ENCODE results near the gene RFNG.

RFNG gene

DNA sequence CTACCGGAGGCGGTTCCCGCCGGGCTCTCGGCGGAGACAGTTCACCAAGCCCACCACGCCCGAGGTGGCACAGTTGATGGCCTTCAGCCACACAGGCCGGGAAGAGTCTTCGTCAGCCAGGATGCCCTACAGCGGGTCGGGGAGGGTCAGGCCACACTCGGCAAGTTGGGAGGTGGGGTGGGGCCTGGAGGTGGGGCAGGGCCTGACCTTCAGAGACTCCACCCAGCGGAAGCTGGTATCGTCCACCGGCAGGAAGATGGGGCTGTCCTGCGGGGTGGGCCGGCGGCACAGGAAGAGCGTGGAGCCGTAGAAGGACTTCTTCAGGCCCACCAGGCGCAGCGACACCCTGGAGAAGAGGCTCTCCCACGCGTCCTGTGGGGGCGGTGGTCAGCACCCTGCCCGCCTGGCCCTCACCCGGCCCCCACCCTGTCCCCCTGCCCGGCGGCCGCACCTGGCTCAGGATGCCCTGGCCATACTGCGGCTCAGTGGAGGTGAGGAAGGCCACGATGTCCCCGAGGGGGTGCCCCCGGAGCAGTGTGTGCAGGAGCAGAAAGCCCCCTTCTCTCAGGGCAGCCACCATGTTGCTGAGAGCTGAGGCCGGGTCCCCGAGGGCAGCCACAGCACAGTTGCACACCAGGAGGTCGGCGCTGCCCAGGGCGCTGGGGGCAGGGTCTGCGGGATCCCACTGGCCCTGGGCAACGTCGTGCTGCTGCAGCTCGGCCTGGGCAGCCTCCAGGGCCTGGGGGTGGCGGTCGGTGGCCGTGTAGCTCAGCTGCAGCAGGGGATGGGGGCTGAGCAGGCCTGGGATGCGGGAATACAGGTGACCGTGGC, 33.6 kb upstream of the RFNG start:
- H3K27ac ChIP-seq: no peak overlapping the region
- DNase-seq (ENCODE audit: low read depth, low spot score): no peak
- H3K9ac ChIP-seq (ENCODE audit: insufficient read length): no peak overlapping the region
- no peak for TF ChIP-seq EZH2 (IDR thresholded peaks at IDR 0.05)
- TF ChIP-seq FOXP2 (optimal IDR thresholded peaks at IDR 0.05; ENCODE audit: control extremely low read depth, extremely low read length, insufficient read depth): no peak
- TF ChIP-seq POLR2AphosphoS5 (IDR thresholded peaks at IDR 0.05; ENCODE audit: borderline replicate concordance, low read depth, low read length): peak; percentile 24; the same call in 1 of the 2 replicates
- H3K9me3 ChIP-seq (ENCODE audit: low read depth, low read length): no peaks in the 10 kb centered on the region
- H3K36me3 ChIP-seq (ENCODE audit: insufficient read depth, low read length): peaks cover 98% of the 10 kb centered on the region
- no peak overlapping the region for H3K4me3 ChIP-seq

DNA sequence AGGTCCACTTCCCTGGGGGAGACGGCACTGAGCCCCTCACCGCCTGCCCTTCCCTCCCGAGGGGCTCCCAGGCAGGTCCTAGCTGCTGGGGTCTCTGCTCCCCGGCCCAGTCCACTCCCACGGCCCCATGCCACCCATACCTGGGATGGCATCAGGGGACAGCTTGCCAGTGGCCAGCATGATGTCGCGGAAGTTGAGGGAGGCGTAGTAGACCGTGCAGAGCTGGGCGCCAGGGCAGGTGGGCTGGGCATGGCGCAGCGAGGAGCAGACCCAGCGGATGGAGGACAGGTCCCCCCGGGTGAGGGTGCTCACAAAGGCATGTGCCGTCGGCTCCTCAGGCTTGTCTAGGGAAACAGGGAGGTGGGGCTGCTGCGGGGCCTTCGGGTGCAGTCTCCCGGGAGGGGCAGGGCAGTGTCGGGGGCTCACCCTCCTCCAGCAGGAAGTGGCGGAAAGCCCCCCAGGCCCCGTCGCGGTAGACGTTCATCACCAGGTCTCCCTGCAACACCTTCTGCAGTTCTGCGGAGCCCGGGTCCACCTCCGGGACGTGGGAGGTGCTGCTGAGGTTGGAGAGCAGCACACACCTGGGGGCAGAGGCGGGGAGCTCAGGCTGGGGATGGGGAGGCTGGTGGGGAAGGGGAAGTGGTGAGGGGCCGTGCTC, 32.9 kb upstream of the RFNG start:
- DNase-seq (ENCODE audit: low read depth, low spot score): no peak
- Histone ChIP-seq H3K9me3 (ENCODE audit: low read depth, low read length) (no peaks in the 10 kb centered on the region), H3K4me3 (no peak overlapping the region), H3K27ac (no peak overlapping the region), H3K36me3 (ENCODE audit: insufficient read depth, low read length) (peaks cover 97% of the 10 kb centered on the region), H3K9ac (ENCODE audit: insufficient read length) (no peak overlapping the region)
- TF ChIP-seq FOXP2 (optimal IDR thresholded peaks at IDR 0.05; ENCODE audit: control extremely low read depth, extremely low read length, insufficient read depth) (no peak), EZH2 (IDR thresholded peaks at IDR 0.05) (no peak), POLR2AphosphoS5 (IDR thresholded peaks at IDR 0.05; ENCODE audit: borderline replicate concordance, low read depth, low read length) (no peak)

DNA sequence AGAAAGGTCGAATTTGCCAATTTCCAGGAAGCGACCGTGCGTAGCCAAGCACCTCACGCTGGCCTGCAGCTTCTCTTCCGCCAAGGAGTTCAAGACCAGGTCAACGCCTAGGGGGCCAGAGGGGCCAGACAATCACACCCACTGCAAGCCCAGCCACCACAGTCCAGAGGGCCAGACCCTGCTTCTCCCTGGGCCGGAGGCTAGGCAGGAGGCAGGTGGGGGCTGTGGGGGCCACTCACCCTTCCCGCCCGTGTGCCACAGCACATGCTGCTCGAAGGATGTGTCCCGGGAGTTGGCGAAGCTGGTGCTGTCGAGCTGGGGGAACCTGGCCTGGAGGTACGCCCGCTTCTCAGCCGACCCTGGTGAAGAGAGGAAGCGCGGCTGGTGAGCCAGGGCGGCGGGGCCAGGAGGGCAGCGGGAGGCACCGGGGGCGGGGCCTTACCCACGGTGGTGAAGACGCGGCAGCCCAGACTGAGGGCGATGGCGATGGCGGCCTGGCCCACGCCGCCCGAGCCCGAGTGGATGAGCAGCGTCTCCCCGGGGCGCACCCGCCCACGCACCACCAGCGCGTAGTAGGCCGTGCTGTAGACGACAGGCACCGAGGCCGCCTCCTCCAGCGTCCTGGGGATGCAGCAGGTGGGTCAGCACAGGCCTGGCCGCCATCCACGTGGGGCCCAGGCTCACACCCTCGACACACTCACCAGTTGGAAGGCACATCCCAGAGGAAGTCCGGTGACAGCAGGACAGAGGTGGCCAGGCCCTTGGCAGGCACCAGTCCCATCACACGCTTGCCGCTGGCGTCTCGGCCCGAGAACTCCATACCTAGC, 32.1 kb upstream of the RFNG start:
- peaks cover 95% of the 10 kb centered on the region for H3K36me3 ChIP-seq (ENCODE audit: insufficient read depth, low read length)
- no peak overlapping the region for H3K4me3 ChIP-seq
- DNase-seq (ENCODE audit: low read depth, low spot score): no peak
- H3K27ac ChIP-seq: no peak overlapping the region
- no peak for TF ChIP-seq EZH2 (IDR thresholded peaks at IDR 0.05)
- H3K9ac ChIP-seq (ENCODE audit: insufficient read length): no peak overlapping the region
- H3K9me3 ChIP-seq (ENCODE audit: low read depth, low read length): no peaks in the 10 kb centered on the region

DNA sequence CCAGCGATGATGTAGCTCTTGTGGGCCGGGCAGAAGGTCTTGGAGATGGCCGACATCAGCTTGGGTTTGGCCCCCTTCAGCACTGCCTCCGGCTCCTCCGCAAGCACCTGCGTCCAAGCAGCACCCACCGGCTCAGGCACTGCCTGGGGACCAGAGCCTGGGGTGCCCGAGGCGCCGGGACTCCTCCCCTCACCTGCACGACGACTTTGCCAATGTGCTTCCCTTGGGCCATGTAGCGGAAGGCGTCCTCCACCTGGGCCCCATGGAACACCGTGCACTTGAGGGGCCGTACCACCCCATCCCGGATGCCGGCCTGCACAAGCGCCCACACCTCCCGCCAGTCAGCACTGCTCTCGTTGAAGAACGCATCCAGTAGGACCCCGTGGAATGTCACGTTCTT, 31.4 kb upstream of the RFNG start:
- TF ChIP-seq EZH2 (IDR thresholded peaks at IDR 0.05) (no peak), POLR2AphosphoS5 (IDR thresholded peaks at IDR 0.05; ENCODE audit: borderline replicate concordance, low read depth, low read length) (no peak; the same call in 1 of the 2 replicates), FOXP2 (optimal IDR thresholded peaks at IDR 0.05; ENCODE audit: control extremely low read depth, extremely low read length, insufficient read depth) (no peak)
- no peaks in the 10 kb centered on the region for H3K9me3 ChIP-seq (ENCODE audit: low read depth, low read length)
- H3K4me3 ChIP-seq: no peak overlapping the region
- peaks cover 95% of the 10 kb centered on the region for H3K36me3 ChIP-seq (ENCODE audit: insufficient read depth, low read length)
- H3K27ac ChIP-seq: no peak overlapping the region
- H3K9ac ChIP-seq (ENCODE audit: insufficient read length): no peak overlapping the region
- no peak for DNase-seq (ENCODE audit: low read depth, low spot score)

DNA sequence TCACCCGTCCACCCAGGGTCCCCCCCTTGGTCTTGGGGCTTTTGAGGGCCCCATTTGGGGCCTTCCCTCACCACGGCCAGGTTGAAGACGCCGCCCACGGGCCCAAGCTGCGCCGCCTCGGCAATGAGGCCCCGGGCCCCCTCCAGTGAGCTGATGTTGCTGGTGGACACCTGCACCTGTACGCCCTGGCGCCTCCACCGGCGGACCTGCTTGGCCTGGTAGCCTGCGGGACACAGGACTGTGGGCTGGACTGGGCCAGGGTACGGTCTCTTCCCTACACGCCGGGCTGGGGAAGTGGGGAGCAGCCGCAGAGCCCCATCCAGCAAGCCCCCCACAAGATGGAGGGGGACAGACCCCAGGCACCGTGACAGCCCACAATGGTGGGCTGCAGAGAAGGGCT, 30.8 kb upstream of the RFNG start:
- no peak overlapping the region for H3K27ac ChIP-seq
- TF ChIP-seq POLR2AphosphoS5 (IDR thresholded peaks at IDR 0.05; ENCODE audit: borderline replicate concordance, low read depth, low read length) (no peak), FOXP2 (optimal IDR thresholded peaks at IDR 0.05; ENCODE audit: control extremely low read depth, extremely low read length, insufficient read depth) (no peak), EZH2 (IDR thresholded peaks at IDR 0.05) (no peak)
- H3K9me3 ChIP-seq (ENCODE audit: low read depth, low read length): no peaks in the 10 kb centered on the region
- no peak for DNase-seq (ENCODE audit: low read depth, low spot score)
- H3K4me3 ChIP-seq: no peak overlapping the region
- no peak overlapping the region for H3K9ac ChIP-seq (ENCODE audit: insufficient read length)
- H3K36me3 ChIP-seq (ENCODE audit: insufficient read depth, low read length): peaks cover 90% of the 10 kb centered on the region

DNA sequence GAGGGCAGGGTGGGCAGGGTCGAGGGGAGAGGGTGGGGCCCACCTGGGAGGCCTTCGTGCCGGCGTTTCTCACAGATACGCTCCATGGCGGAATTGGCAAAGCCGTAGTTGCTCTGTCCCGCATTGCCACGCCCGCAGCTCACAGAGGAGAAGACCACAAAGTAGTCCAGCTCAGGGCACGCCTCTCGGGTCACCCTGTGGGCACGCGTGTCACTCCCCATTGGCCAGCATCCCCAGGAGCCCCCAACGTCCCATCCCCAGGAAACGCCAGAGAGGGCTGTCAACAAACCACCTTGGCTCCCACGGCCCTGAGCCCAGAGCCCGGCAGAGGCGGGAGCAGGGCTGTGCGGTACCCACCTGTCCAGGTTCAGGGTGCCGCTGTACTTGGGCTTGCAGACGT, 30.4 kb upstream of the RFNG start:
- Histone ChIP-seq H3K9ac (ENCODE audit: insufficient read length) (no peak overlapping the region), H3K27ac (no peak overlapping the region), H3K4me3 (no peak overlapping the region), H3K36me3 (ENCODE audit: insufficient read depth, low read length) (peaks cover 86% of the 10 kb centered on the region), H3K9me3 (ENCODE audit: low read depth, low read length) (no peaks in the 10 kb centered on the region)
- DNase-seq (ENCODE audit: low read depth, low spot score): no peak
- TF ChIP-seq FOXP2 (optimal IDR thresholded peaks at IDR 0.05; ENCODE audit: control extremely low read depth, extremely low read length, insufficient read depth): no peak
- TF ChIP-seq POLR2AphosphoS5 (IDR thresholded peaks at IDR 0.05; ENCODE audit: borderline replicate concordance, low read depth, low read length): no peak
- TF ChIP-seq EZH2 (IDR thresholded peaks at IDR 0.05): no peak

DNA sequence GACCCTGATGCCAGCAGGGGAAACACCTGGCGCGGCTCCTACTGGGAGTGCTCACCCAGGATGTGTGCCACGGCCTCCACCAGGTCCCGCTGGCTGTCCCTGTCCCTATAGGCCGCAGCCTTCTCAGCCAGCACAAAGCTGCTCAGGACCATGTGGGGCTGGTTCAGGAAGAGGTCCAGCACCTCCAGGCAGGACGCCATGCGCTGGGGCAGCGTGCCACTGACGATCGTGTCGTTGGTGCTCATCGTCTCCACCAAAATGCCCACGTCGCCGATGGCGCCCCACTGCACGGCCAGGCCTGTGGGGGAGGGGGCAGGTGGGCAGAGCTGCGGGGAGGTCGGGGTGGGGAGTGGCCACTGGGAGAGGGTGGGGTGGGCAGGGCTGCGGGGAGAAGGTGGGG, 29.9 kb upstream of the RFNG start:
- Histone ChIP-seq H3K9ac (ENCODE audit: insufficient read length) (no peak overlapping the region), H3K27ac (no peak overlapping the region), H3K9me3 (ENCODE audit: low read depth, low read length) (no peaks in the 10 kb centered on the region), H3K4me3 (no peak overlapping the region), H3K36me3 (ENCODE audit: insufficient read depth, low read length) (peaks cover 81% of the 10 kb centered on the region)
- no peak for TF ChIP-seq EZH2 (IDR thresholded peaks at IDR 0.05)
- TF ChIP-seq FOXP2 (optimal IDR thresholded peaks at IDR 0.05; ENCODE audit: control extremely low read depth, extremely low read length, insufficient read depth): no peak
- TF ChIP-seq POLR2AphosphoS5 (IDR thresholded peaks at IDR 0.05; ENCODE audit: borderline replicate concordance, low read depth, low read length): no peak
- DNase-seq (ENCODE audit: low read depth, low spot score): no peak

DNA sequence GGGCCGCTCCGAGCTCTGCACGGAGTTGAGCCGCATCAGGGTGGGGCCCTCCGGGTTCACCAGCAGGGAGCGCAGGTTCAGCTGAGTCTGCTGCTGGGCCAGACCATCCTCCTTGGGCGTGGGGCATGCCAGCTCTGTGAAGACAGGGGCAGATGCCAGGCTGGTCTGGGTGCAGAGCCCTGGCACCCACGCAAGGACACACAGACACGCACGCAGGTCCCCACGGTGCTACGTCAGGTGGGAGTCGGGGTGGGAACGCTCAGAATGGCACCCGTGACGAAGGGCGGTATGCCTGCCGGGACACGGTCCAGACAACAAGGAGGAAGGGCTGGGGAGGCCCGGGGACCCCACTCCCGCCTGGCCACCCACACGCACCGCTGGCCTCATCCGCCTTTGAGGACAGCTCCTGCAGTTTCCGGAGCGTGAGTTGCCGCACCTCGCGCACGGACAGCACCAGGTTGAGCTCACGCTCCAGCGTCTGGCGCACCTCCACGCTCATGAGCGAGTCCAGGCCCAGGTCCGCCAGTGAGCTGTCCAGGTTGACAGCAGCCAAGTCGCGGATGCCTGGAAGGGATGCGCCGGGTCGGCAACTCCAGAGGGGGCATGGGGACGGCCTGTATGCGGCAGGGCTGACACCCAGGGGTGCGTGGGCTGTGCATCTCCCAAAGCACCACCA, 29.3 kb upstream of the RFNG start:
- TF ChIP-seq POLR2AphosphoS5 (IDR thresholded peaks at IDR 0.05; ENCODE audit: borderline replicate concordance, low read depth, low read length): no peak
- TF ChIP-seq EZH2 (IDR thresholded peaks at IDR 0.05): no peak
- TF ChIP-seq FOXP2 (optimal IDR thresholded peaks at IDR 0.05; ENCODE audit: control extremely low read depth, extremely low read length, insufficient read depth): no peak
- H3K9ac ChIP-seq (ENCODE audit: insufficient read length): no peak overlapping the region
- peaks cover 75% of the 10 kb centered on the region for H3K36me3 ChIP-seq (ENCODE audit: insufficient read depth, low read length)
- no peaks in the 10 kb centered on the region for H3K9me3 ChIP-seq (ENCODE audit: low read depth, low read length)
- H3K4me3 ChIP-seq: no peak overlapping the region
- DNase-seq (ENCODE audit: low read depth, low spot score): no peak
- H3K27ac ChIP-seq: no peak overlapping the region

All from SK-N-MC (cell line).